ENCODE results near the gene C9orf72. TPM values are rescaled to one million over a fixed set of nuclear protein-coding genes. Genes with fewer than 3 reads are reported as not detected.

The C9orf72 gene
- total RNA-seq, 2 experiments from 2014 or later: 7.0 to 7.3 TPM

GRCh38 chr9:27554712-27555111, 18.6 kb downstream of the C9orf72 start:
- Mint-ChIP-seq H3K9me3 (no peaks in the 10 kb centered on the region), H3K4me1 (ENCODE audit: low read depth) (no peaks in the 10 kb centered on the region), H3K4me3 (no peak overlapping the region), H3K27me3 (no peaks in the 10 kb centered on the region), H3K36me3 (ENCODE audit: low read depth) (peaks cover 23% of the 10 kb centered on the region), H3K27ac (no peak overlapping the region)
- ChIA-PET POLR2A (no interaction called here), CTCF (interaction anchor here (0.7 to 1.8 kb wide), 3 partner anchors 19 to 222 kb away, joined by 3 to 7 read pairs (median 6); partner anchors contain the start of gene MOB3B)
- TF ChIP-seq CTCF (IDR thresholded peaks at IDR 0.05): no peak
- intact Hi-C loops (cut with micrococcal nuclease): no loop called here
- DNase-seq (no peak), ATAC-seq (no peak)

- no peak for TF ChIP-seq CTCF (IDR thresholded peaks at IDR 0.05)
- no peak overlapping the region for H3K4me3 Mint-ChIP-seq
- no peaks in the 10 kb centered on the region for H3K27me3 Mint-ChIP-seq
- ChIA-PET CTCF (interaction anchor here (0.7 to 5.1 kb wide), 4 partner anchors 13 to 216 kb away, joined by 3 to 33 read pairs (median 7); no protein-coding TSS in a partner anchor), POLR2A (no interaction called here)
- no peaks in the 10 kb centered on the region for H3K4me1 Mint-ChIP-seq (ENCODE audit: low read depth)
- intact Hi-C loops (cut with micrococcal nuclease): loop anchor here (5.0 kb wide), 1 partner anchor 217 kb away; no protein-coding TSS in a partner anchor
- no peaks in the 10 kb centered on the region for H3K9me3 Mint-ChIP-seq
- H3K27ac Mint-ChIP-seq: no peak overlapping the region
- peaks cover 20% of the 10 kb centered on the region for H3K36me3 Mint-ChIP-seq (ENCODE audit: low read depth)
- DNase-seq: no peak
- no peak for ATAC-seq
Measured at GRCh38 chr9:27549196-27549755, 24.0 kb downstream of the C9orf72 start.

GRCh38 chr9:27548055-27548741, 25.1 kb downstream of the C9orf72 start:
- ChIA-PET POLR2A (no interaction called here), CTCF (interaction anchor here (1.4 to 5.1 kb wide), 3 partner anchors 14 to 272 kb away, joined by 4 to 33 read pairs (median 10); no protein-coding TSS in a partner anchor)
- Mint-ChIP-seq H3K9me3 (no peaks in the 10 kb centered on the region), H3K27ac (no peak overlapping the region), H3K27me3 (no peaks in the 10 kb centered on the region), H3K4me1 (ENCODE audit: low read depth) (no peaks in the 10 kb centered on the region), H3K36me3 (ENCODE audit: low read depth) (peaks cover 15% of the 10 kb centered on the region), H3K4me3 (no peak overlapping the region)
- TF ChIP-seq CTCF (IDR thresholded peaks at IDR 0.05): peak; percentile 52
- DNase-seq: no peak
- no peak for ATAC-seq
- intact Hi-C loops (cut with micrococcal nuclease): loop anchor here (5.0 kb wide), 1 partner anchor 216 kb away; no protein-coding TSS in a partner anchor

GRCh38 chr9:27545471-27545870, 27.8 kb downstream of the C9orf72 start:
- intact Hi-C loops (cut with micrococcal nuclease): loop anchor here (5.0 kb wide), 1 partner anchor 213 kb away; no protein-coding TSS in a partner anchor
- H3K27me3 Mint-ChIP-seq: no peaks in the 10 kb centered on the region
- no peak for TF ChIP-seq CTCF (IDR thresholded peaks at IDR 0.05)
- no peaks in the 10 kb centered on the region for H3K9me3 Mint-ChIP-seq
- DNase-seq (no peak), ATAC-seq (no peak)
- no peak overlapping the region for H3K27ac Mint-ChIP-seq
- H3K36me3 Mint-ChIP-seq (ENCODE audit: low read depth): peaks cover 11% of the 10 kb centered on the region
- no peak overlapping the region for H3K4me3 Mint-ChIP-seq
- CTCF ChIA-PET: interaction anchor here (1.9 to 5.1 kb wide), 3 partner anchors 15 to 212 kb away, joined by 6 to 33 read pairs (median 7); partner anchors contain the start of gene MOB3B
- no peaks in the 10 kb centered on the region for H3K4me1 Mint-ChIP-seq (ENCODE audit: low read depth)
- POLR2A ChIA-PET: no interaction called here

GRCh38 chr9:27542508-27542907, 30.8 kb downstream of the C9orf72 start:
- POLR2A ChIA-PET: no interaction called here

More at GRCh38 chr9:27542508-27542907, 30.8 kb downstream of the C9orf72 start:
- Mint-ChIP-seq H3K36me3 (ENCODE audit: low read depth) (peaks cover 8% of the 10 kb centered on the region), H3K9me3 (no peaks in the 10 kb centered on the region), H3K4me1 (ENCODE audit: low read depth) (no peaks in the 10 kb centered on the region), H3K4me3 (no peak overlapping the region), H3K27me3 (no peaks in the 10 kb centered on the region), H3K27ac (no peak overlapping the region)
- ATAC-seq: no peak
- no peak for TF ChIP-seq CTCF (IDR thresholded peaks at IDR 0.05)
- no peak for DNase-seq
- CTCF ChIA-PET: interaction anchor here (1.5 kb wide), 1 partner anchor 13 kb away, joined by 5 read pairs; the partner anchor contains the start of gene MOB3B
- intact Hi-C loops (cut with micrococcal nuclease): no loop called here

Measured in activated CD8-positive, alpha-beta T cell treated with anti-CD3 and anti-CD28 coated beads for 36 hours (primary cell).